Thoracic aorta (tissue), 2 donors: ENCODE results near the gene VAMP8. TPM values are rescaled to one million over a fixed set of nuclear protein-coding genes. Genes with fewer than 3 reads are reported as not detected.

Experiments
- ATAC-seq: fragments of 150-250 bp; one replicate; pipeline ENCODE4 v1.8.0; 2017; ENCODE audit warnings: low read depth; ENCODE audit not compliant: insufficient number of reproducible peaks, low FRiP score
- DNase-seq: peaks from one replicate; pipeline ENCODE4 v3.0.0-alpha.2; 2020; ENCODE audit warnings: low spot score
- H3K27ac ChIP-seq, 2 donors: fragments of 200-600 bp; sonication (generic); 1 replicate in 1 of 2; 2 replicates in 1 of 2; pipeline ENCODE4 v1.5.1; 2016; ENCODE audit warnings: mild to moderate bottlenecking in 2 of 2, moderate library complexity in 2 of 2
- H3K27me3 ChIP-seq: fragments of 200-600 bp; sonication (generic); replicated peaks from 2 replicates; pipeline ENCODE4 v1.6.0; 2016; ENCODE audit warnings: mild to moderate bottlenecking; ENCODE audit not compliant: insufficient read depth
- H3K36me3 ChIP-seq: fragments of 200-600 bp; sonication (generic); one replicate; pipeline ENCODE4 v1.5.1; 2016
- H3K4me1 ChIP-seq, 2 donors: fragments of 200-600 bp; sonication (generic); 1 replicate in 1 of 2; 2 replicates in 1 of 2; pipeline versions ENCODE4 v1.5.1 to v1.6.0; 2016; ENCODE audit warnings: low read depth in 2 of 2, mild to moderate bottlenecking in 1 of 2; ENCODE audit not compliant: control insufficient read depth in 1 of 2
- H3K4me3 ChIP-seq: fragments of 200-600 bp; sonication (generic); 2 replicates; pipeline ENCODE4 v1.5.1; 2016; ENCODE audit warnings: mild to moderate bottlenecking
- H3K9me3 ChIP-seq: fragments of 200-600 bp; sonication (generic); 2 replicates; pipeline ENCODE4 v1.5.1; 2016
- CTCF ChIP-seq: fragments of 200-600 bp; sonication (generic); IDR thresholded peaks from one replicate; pipeline ENCODE4 v1.5.1; 2019; ENCODE audit warnings: antibody characterized with exemption
- total RNA-seq, 2 donors: library from RNA; depleted of rRNA; stranded (reverse); fragments of >200 nt; gene quantifications; one replicate each; pipeline versions ENCODE4 v1.1.0 to v1.2.3, GENCODE V29; 2016

The VAMP8 gene
- total RNA-seq, 2 donors from 2014 or later = 30.9 to 34.9 TPM

- no peak for TF ChIP-seq CTCF
Observed at GRCh38 chr2:85579266-85579935, 2.0 kb downstream of the VAMP8 start.

GRCh38 chr2:85580206-85580605 is 2.8 kb downstream of the VAMP8 start:
- no peaks in the 10 kb centered on the region for H3K9me3 ChIP-seq
- ATAC-seq = no peak
- H3K4me3 ChIP-seq = no peak overlapping the region
- TF ChIP-seq CTCF = no peak
- H3K36me3 ChIP-seq = no peaks in the 10 kb centered on the region
- H3K27me3 ChIP-seq = no peaks in the 10 kb centered on the region
- peak overlapping the region; percentile 21 to 41 for H3K27ac ChIP-seq
- no peak for DNase-seq
- H3K4me1 ChIP-seq = peaks cover 8 to 41% of the 10 kb centered on the region in 2 donors

More at GRCh38 chr2:85579266-85579935, 2.0 kb downstream of the VAMP8 start:
- Histone ChIP-seq H3K4me1 (peaks cover 3 to 33% of the 10 kb centered on the region in 2 donors), H3K36me3 (no peaks in the 10 kb centered on the region), H3K9me3 (no peaks in the 10 kb centered on the region), H3K27ac (peak overlapping the region; percentile 21 to 41), H3K4me3 (no peak overlapping the region), H3K27me3 (no peaks in the 10 kb centered on the region)
- ATAC-seq (no peak), DNase-seq (no peak)

GRCh38 chr2:85582492-85582891 is 5.1 kb downstream of the VAMP8 start:
- no peaks in the 10 kb centered on the region for H3K36me3 ChIP-seq
- no peak for TF ChIP-seq CTCF

DNA sequence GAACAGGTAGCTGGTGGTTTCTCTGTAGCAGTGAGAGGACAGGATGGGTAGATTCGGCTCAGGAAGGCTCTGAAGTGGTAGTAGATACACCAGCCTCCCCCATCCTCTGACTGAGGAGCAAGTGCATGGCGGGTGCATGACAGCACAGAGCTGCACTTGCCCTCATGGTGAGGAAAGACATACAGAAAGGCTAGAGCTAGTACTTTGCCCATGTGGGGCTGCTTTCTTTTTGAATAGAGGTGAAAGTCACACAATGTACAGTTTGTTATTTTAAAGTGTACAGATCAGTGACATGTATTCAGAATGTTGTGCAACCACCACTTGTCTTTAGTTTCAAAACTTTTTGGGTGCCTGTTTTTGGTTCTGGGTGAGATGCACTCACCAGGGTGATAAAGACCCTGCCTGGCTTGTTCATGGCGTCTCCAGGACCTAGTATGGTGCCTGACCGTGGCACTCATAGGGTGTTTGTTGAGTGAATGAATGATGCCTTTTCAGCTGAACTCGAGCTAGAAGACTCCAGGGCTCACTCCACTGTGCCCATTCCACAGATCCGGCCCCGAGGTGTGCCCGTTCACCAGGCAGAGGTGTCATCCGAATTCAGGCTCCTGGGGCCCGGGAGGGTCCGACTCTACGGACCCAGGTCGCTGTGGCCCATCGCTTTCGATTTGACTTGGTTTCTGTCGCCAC is 6.4 kb downstream of the VAMP8 start:
- Histone ChIP-seq H3K9me3 (no peaks in the 10 kb centered on the region), H3K4me1 (peaks cover 35 to 67% of the 10 kb centered on the region in 2 donors), H3K27me3 (no peaks in the 10 kb centered on the region), H3K4me3 (peak overlapping the region; percentile 78), H3K36me3 (no peaks in the 10 kb centered on the region), H3K27ac (peak overlapping the region; percentile 92 to 96)
- no peak for ATAC-seq
- TF ChIP-seq CTCF = no peak
- DNase-seq = no peak

More at GRCh38 chr2:85582492-85582891, 5.1 kb downstream of the VAMP8 start:
- no peak overlapping the region for H3K4me3 ChIP-seq
- H3K4me1 ChIP-seq = peaks cover 24 to 64% of the 10 kb centered on the region in 2 donors
- H3K27ac ChIP-seq = no peak overlapping the region
- ATAC-seq (no peak), DNase-seq (no peak)
- H3K27me3 ChIP-seq = no peaks in the 10 kb centered on the region
- H3K9me3 ChIP-seq = no peaks in the 10 kb centered on the region

- Histone ChIP-seq H3K4me1 (peaks cover 41 to 67% of the 10 kb centered on the region in 2 donors), H3K36me3 (no peaks in the 10 kb centered on the region), H3K27me3 (no peaks in the 10 kb centered on the region), H3K4me3 (peak within 1 kb of the TSS; percentile 78), H3K27ac (peak within 1 kb of the TSS; percentile 92 to 96), H3K9me3 (no peaks in the 10 kb centered on the region)
- DNase-seq (no peak), ATAC-seq (peak; percentile 15)
- no peak for TF ChIP-seq CTCF
Observed at GRCh38 chr2:85584354-85584856, 7.0 kb downstream of the VAMP8 start, which contains the start of gene VAMP5. TSS of gene VAMP5 (plus strand) at chr2:85584431. CDS start at chr2:85584491, 60 bp downstream.
